HUES64 (cell line): ENCODE measurements around the gene SHE.

ENCODE experiments used
- H3K27ac ChIP-seq: 2 replicates; pipeline ENCODE4 v1.7.0; 2013; ENCODE audit warnings: low read depth, low read length, inconsistent platforms
- H3K27me3 ChIP-seq: 2 replicates; pipeline ENCODE4 v1.6.1; 2013; ENCODE audit warnings: mild to moderate bottlenecking, low read length; ENCODE audit not compliant: insufficient read depth
- H3K36me3 ChIP-seq: 2 replicates; pipeline ENCODE4 v1.6.1; 2013; ENCODE audit warnings: mild to moderate bottlenecking, low read length; ENCODE audit not compliant: insufficient read depth
- H3K4me1 ChIP-seq: 2 replicates; pipeline ENCODE4 v1.6.1; 2013; ENCODE audit warnings: mild to moderate bottlenecking, low read length, moderate library complexity; ENCODE audit not compliant: insufficient read depth
- H3K4me3 ChIP-seq: 2 replicates; pipeline ENCODE4 v1.5.1; 2013; ENCODE audit warnings: mild to moderate bottlenecking, low read length, moderate library complexity
- H3K9ac ChIP-seq: 2 replicates; pipeline ENCODE4 v1.6.1; 2013; ENCODE audit warnings: mild to moderate bottlenecking, low read depth, low read length
- H3K9me3 ChIP-seq: 2 replicates; pipeline ENCODE4 v1.6.1; 2013; ENCODE audit warnings: low read depth, low read length; ENCODE audit not compliant: insufficient read depth
- WGBS: fragments of 150-250, 120-280 bp; methylation state at CpG from one replicate; pipeline ENCODE4 v1.1.7; 2013; ENCODE audit warnings: missing lambda C conversion rate; 5-methylcytosine and 5-hydroxymethylcytosine counted together

The SHE gene

DNA sequence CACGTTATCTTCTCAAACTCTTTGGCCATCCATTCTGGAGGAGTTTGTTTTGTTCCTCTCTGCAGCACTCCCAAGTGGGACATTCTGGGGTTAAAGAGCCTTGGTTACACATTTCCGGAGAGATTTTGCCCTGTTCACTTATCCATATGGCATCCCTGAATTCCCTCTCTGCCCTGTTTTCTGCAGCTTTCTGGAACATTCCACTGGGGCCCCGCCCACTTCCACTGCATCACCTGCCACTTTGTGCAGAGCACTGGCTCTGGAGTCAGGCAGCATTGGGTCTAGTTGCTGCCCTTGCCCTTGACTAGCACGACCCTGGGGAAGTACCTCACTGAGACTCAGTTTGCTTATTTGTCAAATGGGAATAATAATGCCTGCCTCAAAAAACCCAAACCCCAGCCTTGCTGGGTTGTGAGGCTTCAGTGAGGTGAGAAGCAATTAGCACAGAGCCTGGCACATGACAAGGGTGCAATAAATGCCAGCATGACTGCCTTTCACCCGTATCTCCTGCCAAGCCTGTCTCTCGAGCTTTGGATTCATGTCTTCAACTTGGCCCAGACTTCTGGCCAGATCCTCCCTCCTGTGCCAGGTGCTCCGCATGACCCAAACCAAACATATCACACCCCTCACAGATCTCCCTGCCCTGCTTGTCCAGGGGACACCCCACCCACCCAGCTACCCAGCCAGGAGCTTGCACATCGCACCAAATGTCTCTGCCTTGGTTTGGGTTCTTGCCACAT is 58.8 kb downstream of the SHE start:
- H3K4me1 ChIP-seq: peaks cover 11% of the 10 kb centered on the region; the same call in 1 of the 2 replicates
- H3K9me3 ChIP-seq: no peaks in the 10 kb centered on the region
- WGBS: 95% methylated on average over 8 of the region's 8 CpGs
- no peak overlapping the region for H3K9ac ChIP-seq
- H3K4me3 ChIP-seq: no peak overlapping the region
- no peak overlapping the region for H3K27ac ChIP-seq
- H3K36me3 ChIP-seq: no peaks in the 10 kb centered on the region
- H3K27me3 ChIP-seq: no peaks in the 10 kb centered on the region

DNA sequence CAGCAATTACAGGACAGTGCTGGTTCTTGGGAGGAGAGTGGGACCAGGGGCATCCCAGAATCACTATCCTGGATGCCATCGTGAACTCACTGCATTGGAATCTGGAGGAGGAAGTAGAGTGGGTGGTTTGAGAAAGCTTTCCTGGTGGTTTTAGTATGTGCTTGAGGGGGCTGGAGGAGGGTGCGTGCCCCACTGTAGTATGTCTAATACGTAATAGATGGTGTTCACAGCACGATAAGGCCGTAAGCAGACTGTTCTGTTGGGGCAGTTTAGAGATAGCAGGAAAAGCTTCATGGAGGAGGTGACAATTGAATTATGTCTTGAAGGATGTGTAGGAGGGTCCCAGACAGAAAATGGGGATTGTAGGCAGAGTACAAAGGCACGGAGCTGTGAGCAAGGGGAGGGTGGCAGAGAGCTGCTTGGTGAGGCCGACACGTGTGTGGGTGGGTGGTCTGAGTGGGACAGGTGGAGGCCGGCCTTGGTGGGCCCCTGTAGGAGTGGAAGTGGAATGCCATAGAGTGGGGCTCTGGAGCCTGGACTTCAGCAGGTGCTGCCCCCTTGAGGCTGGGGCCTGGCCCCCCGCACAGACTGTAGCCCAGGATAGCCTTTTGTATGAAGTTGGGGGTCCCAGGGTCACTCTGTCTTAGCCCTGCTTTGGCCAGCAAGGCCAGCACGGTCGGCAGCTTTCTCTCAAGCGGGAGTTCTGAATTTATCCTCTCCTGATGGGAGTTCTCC is 60.0 kb downstream of the SHE start:
- peaks cover 11% of the 10 kb centered on the region; the same call in 1 of the 2 replicates for H3K4me1 ChIP-seq
- H3K9me3 ChIP-seq: no peaks in the 10 kb centered on the region
- 76% methylated on average over 13 of the region's 13 CpGs for WGBS
- no peak overlapping the region for H3K4me3 ChIP-seq
- no peaks in the 10 kb centered on the region for H3K36me3 ChIP-seq
- no peaks in the 10 kb centered on the region for H3K27me3 ChIP-seq
- H3K9ac ChIP-seq: no peak overlapping the region
- no peak overlapping the region for H3K27ac ChIP-seq

DNA sequence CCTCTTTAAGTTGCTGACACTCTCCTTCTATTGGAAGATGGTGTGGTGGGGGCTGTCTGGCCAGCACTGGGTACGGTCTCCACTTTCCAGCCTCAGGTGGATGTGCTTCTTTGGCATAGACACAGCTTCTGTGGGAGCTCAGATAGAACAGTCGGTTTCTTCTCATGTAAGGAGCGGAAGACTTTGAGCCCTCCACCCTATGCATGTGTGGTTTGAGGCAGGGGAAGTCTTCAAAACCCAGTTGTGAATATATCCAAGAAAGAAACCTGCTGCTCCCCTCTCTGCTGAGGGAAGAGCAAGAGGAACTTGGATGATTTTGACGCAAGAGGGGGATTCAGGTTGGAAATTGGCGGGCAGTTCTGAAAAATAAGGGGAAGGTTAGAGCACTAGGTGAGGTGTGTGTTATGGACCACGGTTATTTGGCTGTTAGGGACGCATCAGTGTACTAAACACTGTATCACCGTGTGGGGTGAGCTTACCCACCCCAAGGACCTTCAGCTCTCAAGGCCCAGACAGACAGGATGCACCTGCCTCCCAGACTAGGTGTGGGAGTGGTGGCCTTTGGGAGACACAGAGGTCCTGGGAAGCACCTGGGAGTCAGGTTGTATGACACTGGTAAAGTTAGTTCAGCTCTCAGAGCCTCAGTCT is 60.8 kb downstream of the SHE start:
- Histone ChIP-seq H3K36me3 (no peaks in the 10 kb centered on the region), H3K27me3 (no peaks in the 10 kb centered on the region), H3K4me3 (no peak overlapping the region), H3K4me1 (peaks cover 11% of the 10 kb centered on the region; the same call in 1 of the 2 replicates), H3K9ac (no peak overlapping the region), H3K27ac (no peak overlapping the region), H3K9me3 (no peaks in the 10 kb centered on the region)
- 91% methylated on average over 8 of the region's 8 CpGs for WGBS

DNA sequence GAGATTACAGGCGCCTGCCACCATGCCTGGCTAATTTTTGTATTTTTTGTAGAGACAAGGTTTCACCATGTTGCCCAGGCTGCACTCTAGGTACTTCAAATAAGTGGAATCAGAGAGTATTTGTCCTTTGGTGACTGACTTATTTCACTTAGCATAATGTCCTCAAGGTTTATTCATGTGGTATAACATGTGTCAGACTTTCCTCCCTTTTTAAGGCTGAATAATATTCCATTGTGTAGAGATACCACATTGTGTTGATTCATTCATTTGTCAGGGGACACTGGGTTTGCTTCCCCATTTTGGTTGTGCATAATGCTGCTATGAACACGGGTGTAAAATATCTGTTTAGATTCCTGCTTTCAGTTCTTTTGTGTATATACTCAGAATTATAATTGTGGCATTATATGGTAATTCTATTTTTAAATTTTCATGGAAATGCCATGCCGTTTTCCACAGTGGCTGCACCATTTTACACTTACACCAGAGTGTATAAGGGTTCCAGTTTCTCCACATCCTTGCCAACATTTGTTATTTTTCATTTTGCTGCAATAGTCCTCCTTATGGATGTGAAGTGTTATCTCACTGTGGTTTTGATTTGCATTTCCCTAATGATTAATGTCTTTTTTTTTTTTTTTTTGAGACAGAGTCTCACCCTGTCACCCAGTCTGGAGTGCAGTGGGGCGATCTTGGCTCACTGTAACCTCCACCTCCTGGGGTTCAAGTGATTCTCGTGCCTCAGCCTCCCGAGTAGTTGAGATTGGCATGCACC is 62.0 kb downstream of the SHE start:
- H3K9me3 ChIP-seq: no peaks in the 10 kb centered on the region
- no peaks in the 10 kb centered on the region for H3K36me3 ChIP-seq
- 91% methylated on average over 6 of the region's 6 CpGs for WGBS
- H3K4me3 ChIP-seq: no peak overlapping the region
- no peaks in the 10 kb centered on the region for H3K27me3 ChIP-seq
- no peak overlapping the region for H3K9ac ChIP-seq
- H3K4me1 ChIP-seq: peaks cover 11% of the 10 kb centered on the region; the same call in 1 of the 2 replicates
- no peak overlapping the region for H3K27ac ChIP-seq

DNA sequence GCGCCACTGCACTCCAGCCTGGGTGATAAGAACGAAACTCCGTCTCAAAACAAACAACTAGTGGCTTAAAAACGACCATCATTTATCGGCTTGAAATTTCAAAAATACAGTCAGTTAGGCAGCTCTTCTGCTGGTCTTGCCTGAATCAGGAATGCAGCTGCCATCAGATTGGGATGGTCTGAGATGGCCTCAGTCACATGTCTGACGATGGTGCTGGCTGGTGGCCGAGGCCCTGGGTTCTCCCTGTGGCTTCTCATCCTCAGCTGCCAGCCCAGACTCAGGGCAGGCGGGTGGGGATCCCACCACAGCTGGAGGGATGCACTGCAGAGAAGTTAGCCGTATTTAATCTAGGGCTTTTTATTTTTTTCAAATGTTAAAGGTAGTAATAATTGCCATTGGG is 65.8 kb downstream of the SHE start:
- Histone ChIP-seq H3K9ac (no peak overlapping the region), H3K4me3 (no peak overlapping the region), H3K27me3 (no peaks in the 10 kb centered on the region), H3K36me3 (no peaks in the 10 kb centered on the region), H3K9me3 (no peaks in the 10 kb centered on the region), H3K27ac (no peak overlapping the region), H3K4me1 (peaks cover 1% of the 10 kb centered on the region)
- 93% methylated on average over 9 of the region's 9 CpGs for WGBS

DNA sequence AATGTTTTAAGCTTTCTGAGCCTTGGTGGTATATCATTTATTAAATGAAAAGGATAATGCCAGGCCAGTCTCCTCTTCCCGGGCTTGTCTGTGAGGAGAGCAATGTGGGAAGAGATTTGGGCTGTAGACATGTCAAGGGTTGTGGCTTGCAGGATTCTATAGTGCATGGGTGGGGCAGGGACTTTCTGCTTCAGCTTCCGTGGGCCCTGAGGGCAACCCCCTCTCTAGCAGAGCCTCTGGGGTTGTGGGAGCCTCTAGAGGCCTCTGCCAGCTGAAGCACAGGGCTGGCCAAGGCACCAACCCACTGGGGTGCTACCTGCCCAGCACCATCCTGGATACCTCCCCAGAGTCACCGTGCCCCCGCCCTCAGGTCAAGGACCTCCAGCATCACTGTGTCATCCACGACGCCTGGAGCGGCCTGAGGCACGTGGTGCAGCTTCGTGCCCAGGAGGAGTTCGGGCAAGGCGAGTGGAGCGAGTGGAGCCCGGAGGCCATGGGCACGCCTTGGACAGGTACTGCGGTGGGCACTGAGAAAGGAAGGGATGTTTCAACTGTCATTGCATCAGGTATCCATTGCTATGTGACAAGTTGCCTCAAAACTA is 66.5 kb downstream of the SHE start:
- peaks cover 8% of the 10 kb centered on the region for H3K4me1 ChIP-seq
- H3K27me3 ChIP-seq: no peaks in the 10 kb centered on the region
- no peak overlapping the region for H3K4me3 ChIP-seq
- no peaks in the 10 kb centered on the region for H3K9me3 ChIP-seq
- no peak overlapping the region for H3K27ac ChIP-seq
- H3K9ac ChIP-seq: no peak overlapping the region
- 94% methylated on average over 15 of the region's 15 CpGs for WGBS
- H3K36me3 ChIP-seq: no peaks in the 10 kb centered on the region

DNA sequence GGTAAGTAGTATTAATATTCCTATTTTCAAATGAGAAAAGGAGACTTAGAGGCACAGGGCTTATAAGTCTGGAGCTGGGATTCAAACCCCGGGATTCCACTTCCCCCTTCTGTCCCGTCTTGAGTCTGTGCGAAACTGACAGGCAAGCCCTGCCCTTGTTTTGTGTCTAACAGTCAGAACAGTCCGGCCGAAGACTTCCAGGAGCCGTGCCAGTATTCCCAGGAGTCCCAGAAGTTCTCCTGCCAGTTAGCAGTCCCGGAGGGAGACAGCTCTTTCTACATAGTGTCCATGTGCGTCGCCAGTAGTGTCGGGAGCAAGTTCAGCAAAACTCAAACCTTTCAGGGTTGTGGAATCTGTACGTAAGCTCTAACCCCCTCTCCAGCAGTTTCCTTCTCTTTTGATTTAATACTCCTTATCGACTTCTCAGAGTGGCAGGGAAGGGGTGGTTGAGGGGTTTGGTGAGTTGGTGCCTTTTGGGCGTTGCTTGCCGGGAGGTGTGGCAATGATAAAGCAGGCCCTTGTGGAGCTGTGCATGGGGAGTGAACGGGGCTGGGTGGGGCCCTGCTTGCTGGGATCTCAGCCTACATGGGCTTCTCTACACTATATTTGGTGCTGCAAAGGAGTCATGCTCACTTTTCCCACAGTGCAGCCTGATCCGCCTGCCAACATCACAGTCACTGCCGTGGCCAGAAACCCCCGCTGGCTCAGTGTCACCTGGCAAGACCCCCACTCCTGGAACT is 67.7 kb downstream of the SHE start:
- H3K27ac ChIP-seq: no peak overlapping the region
- H3K4me1 ChIP-seq: peaks cover 19% of the 10 kb centered on the region
- H3K9me3 ChIP-seq: no peaks in the 10 kb centered on the region
- H3K36me3 ChIP-seq: no peaks in the 10 kb centered on the region
- no peaks in the 10 kb centered on the region for H3K27me3 ChIP-seq
- H3K4me3 ChIP-seq: no peak overlapping the region
- no peak overlapping the region for H3K9ac ChIP-seq
- WGBS: 90% methylated on average over 18 of the region's 18 CpGs

DNA sequence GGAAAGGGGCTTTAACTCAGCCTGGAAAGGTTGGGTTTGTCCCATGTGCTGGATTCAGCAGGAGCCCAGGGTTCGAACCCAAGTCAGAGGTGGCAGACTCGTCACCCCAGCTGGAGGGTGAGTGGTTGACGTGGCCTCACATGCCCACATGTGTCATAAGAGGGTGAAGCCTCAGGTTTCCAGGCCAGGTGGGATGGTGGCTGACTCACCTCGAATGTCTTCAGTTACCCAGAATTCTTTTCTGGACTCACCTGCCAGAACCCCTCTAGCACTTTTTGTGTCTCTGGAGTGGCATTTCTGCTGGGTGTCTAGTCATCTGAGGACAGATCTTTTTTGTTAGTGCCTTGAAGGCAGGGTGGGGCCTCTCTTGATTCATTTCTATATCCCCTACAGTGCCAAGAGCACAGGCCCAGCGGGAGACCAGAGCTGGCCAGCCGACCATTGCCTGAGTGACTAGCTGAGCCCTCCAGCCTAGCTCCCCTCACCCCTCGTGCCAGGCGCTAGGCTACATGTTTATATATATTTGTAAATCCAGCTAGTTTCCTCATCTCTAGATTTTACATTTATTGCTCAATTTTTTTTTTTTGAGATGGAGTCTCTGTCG is 68.9 kb downstream of the SHE start:
- no peak overlapping the region for H3K9ac ChIP-seq
- no peaks in the 10 kb centered on the region for H3K9me3 ChIP-seq
- H3K4me1 ChIP-seq: peaks cover 19% of the 10 kb centered on the region
- H3K36me3 ChIP-seq: no peaks in the 10 kb centered on the region
- WGBS: 89% methylated on average over 7 of the region's 9 CpGs
- no peak overlapping the region for H3K27ac ChIP-seq
- H3K4me3 ChIP-seq: no peak overlapping the region
- no peaks in the 10 kb centered on the region for H3K27me3 ChIP-seq

DNA sequence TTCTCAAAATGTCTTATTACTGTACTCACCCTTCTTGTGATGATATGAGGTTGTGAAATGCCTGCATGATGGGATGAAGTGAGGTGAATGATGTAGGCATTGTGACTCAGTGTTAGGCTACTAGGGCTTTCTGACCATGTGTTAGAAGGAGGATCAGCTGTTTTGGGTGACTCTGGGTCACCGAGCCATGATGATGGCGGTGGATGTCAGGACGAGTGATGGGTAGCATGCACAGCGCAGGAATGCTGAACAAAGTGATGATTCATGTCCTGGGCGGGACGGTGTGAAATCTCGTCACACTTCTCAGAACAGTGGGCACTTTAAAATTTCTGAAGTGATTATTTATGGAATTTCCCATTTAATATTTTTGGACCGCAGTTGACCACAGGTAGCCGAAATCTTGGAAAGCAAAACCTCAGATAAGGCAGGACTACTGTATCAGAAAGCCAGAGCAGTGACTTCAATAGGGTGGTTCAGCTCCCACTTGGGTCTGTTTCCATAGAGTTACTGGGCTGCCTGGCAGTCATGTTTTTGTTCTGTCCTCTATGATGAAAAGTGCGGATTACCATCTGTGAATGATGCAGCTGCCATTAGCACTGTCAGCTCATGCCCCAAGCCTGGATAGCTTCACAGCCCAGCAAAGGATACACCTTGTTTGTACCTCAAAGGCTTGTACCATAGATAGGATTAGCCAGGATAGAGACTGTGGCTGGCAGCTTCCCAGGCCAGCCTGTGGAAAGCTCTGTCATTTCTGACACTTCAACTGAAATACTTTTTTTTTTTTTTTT is 70.4 kb downstream of the SHE start:
- peaks cover 19% of the 10 kb centered on the region for H3K4me1 ChIP-seq
- H3K36me3 ChIP-seq: no peaks in the 10 kb centered on the region
- WGBS: 91% methylated on average over 10 of the region's 10 CpGs
- H3K4me3 ChIP-seq: no peak overlapping the region
- no peaks in the 10 kb centered on the region for H3K27me3 ChIP-seq
- no peak overlapping the region for H3K27ac ChIP-seq
- H3K9ac ChIP-seq: no peak overlapping the region
- no peaks in the 10 kb centered on the region for H3K9me3 ChIP-seq
